HG02970 (cell line): ENCODE measurements around the gene RFC3.
"Not testable (repeated sequence)": the region's sequence is repeated elsewhere in the genome, so short reads cannot be mapped to it uniquely, and the experiment has no call there.

Source experiments
- ATAC-seq: cut with Tn5 transposase; IDR thresholded peaks from one replicate; pipeline ENCODE4 v1.9.1; 2021; ENCODE audit warnings: mild to moderate bottlenecking, moderate library complexity, moderate number of reproducible peaks; ENCODE audit not compliant: unreplicated experiment, low FRiP score

RFC3 gene, protein sequence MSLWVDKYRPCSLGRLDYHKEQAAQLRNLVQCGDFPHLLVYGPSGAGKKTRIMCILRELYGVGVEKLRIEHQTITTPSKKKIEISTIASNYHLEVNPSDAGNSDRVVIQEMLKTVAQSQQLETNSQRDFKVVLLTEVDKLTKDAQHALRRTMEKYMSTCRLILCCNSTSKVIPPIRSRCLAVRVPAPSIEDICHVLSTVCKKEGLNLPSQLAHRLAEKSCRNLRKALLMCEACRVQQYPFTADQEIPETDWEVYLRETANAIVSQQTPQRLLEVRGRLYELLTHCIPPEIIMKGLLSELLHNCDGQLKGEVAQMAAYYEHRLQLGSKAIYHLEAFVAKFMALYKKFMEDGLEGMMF

DNA sequence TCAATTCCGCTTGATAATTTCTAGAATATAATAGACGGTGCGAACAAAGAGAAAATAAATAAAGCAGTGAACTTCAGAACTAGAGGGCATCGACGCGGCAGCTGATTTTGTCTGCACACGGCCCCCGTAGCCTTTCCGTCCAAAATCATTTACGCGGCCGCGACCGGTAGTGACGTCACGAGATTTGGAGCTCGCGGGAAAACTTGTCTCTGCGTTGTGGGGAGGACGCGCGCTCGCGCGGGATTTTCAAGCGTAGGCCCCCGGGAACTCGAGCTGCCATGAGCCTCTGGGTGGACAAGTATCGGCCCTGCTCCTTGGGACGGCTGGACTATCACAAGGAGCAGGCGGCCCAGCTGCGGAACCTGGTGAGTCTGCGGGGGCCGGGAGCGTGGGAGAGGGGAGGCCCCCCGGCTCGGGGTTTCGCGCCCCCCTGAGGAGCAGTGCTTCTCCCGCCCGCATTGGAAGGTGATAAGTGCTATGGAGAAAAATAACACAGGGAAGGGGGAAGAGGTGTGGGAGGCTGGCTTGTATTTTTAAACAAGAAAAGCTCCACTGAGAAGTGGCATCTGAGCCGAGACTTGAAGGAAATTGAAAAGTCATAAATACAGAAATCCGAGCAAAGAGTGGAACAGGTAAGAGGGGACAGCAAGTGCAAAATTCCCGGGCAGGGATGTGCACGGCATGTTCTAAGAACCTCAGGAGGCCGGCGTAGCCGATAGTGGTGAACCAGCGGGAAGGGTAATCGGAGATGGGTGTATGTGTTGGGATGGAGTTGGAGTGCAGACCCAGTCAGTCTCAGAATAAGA, at the start of gene RFC3:
TSS of gene RFC3 (plus strand) at position 249 of the 806 bp plus-strand sequence. CDS start at position 279, 30 bp downstream.
- peak; percentile 92 for ATAC-seq

DNA sequence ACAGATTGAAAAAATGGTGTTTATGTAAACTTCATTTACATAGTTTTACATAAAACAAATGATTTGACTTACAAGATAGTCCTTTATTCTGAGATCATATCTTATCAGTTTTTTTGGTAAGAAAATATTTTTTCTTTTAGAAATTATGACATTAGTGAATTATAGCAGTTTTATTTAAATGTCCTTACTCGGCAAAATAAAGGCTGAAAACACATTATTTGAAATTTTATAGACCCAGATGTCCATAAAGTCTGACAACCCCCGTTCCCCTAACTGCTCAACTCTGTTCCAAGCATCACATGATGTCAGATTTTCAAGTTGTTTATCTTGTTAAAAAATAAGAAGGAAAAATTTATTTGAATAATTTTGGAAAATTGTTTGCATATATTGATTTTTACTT, 46.7 kb upstream of the RFC3 start:
- no peak for ATAC-seq

DNA sequence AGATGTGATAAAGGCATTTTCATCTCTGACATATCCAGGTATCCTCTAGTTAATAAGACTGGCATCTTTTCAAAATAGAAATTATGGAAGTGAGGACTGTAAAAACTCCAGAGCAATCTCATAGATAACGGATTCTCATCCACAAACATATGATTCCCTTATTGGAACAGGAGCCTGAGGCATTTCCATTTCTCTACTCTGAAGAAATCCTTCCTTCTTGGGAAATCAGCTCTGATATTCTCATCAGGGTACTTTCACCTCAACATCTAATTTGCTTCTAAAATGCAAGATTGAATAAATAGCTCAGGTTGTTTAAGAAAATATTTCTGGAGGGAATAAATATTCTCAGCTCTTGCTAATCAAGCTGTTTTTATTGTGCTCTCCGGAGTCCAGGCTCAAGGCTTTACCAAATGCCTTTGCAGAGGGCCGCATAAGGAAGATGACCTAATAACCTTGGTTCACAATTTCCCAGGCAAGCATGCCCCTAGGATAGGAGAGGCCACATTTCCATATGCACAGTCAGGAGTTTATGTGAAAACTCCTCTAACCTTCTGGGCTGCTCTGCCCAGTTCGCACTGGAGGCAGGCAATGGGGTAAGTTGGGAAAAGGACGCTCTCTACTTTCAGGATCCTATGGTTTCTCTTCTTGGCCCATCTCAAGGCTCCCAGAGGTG, 44.0 kb upstream of the RFC3 start:
- no peak for ATAC-seq

DNA sequence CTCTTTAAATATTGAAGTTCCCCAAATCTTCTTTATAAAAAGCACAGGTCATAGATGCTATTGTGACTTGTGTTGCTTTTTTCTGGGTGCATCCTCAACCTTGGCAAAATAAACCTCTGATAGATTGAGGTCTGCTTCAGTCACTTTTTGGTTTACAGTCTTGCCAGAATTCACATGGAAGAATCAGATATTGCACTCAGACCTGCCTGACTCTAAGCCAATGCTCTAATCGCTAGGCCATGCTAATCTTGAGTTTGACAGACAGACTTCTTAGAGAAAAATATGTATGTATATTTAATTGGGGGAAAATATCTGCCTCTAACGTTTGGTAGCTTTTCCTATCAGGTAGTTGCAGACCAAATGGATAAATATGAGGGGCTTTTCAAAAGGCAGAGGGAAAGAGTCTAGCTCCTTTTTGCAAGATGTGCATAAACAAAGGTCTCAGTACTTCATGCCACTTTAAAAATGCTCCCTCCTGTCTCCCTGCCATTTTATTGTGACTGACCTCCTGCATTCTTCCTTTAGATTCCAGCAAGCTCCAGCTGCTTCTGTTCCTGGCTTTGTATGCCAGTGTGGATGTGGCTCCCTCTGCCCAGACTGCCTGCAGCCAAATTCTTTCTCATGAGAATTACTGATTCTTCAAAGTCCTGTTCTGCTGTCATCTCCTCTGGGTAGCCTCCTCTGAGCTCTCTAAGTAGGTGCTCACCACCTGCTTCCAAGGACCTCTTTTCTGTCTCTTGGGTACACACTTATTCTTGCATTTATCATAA, 42.4 kb upstream of the RFC3 start:
- ATAC-seq: no peak

DNA sequence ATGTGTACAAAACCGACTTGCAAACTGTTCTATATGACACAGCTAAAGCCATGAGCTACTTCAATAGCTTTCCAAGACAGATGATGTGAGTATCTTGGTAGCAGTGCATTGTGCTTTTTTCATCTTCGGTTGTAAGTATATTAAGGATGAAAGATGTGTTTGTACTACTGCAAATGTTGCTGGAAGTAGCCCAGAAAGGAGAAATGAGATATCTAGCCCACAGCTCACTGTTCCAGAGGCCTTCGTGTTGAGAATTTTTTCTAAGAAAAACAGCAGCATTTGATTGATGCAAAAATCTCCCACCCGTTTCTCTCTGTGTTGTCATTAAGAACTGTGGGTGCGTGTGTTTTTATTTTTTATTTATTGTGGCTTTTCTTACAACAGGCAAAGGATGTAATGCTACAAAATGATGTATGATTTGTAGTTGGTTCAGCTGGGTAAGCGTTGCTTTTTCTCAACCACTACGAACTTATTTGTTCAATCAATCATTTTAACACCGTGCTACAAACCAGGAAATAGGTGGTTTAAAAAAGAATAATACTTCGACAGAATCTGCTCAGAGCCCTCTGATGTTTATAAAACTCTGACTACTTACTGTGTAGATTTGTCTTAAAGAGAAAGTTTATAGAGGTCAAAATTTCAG, 41.6 kb upstream of the RFC3 start:
- no peak for ATAC-seq

DNA sequence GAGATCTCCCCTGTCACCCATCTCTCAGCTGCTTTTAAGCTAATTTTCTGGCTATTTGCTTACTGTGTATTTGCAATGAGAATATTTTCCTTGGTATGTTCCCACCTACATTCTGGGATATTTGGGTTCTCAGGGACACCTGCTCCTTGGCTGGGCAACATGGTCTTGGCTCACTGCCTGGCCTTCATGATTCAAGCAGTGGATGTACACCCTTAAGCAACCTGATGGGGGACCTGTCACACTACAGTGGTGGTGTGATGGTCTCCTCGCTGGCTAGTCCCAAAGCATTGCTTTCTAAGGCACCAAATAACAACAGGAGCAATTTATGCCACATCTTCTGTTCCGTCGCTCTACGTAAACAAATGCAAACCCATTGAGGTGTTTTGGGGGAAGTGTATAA, 35.3 kb upstream of the RFC3 start:
- ATAC-seq: no peak

DNA sequence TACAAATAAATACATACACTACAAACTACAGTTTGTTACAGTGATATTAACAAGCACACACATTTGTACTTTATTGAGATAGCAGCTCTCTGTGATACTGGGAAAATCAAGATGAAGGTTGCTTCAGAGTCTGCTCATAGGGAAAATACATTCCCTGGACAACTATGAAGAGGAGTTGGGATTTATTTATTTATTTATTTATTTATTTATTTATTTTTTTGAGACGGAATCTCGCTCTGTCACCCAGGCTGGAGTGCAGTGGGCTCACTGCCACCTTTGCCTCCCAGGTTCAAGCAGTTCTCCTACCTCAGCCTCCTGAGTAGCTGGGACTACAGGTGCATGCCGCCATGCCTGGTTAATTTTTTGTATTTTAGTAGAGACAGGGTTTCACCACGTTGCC, 34.7 kb upstream of the RFC3 start:
- ATAC-seq: not testable (repeated sequence)

DNA sequence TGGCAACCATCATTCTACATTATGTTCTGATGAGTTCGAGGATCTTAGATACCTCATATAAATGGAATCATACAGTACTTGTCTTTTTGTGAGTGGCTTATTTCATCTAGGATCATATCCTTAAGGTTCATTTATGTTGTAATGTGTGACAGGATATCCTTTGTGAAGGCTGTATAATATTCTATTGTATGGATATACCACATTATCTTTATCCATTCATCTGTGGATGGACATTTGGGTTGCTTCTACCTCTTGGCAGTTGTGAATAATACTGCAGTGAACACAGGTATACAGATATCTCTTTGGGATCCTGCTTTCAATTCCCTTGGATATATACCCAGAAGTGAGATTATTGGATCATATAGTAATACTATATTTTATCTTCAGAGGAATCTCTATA, 33.2 kb upstream of the RFC3 start:
- no peak for ATAC-seq

DNA sequence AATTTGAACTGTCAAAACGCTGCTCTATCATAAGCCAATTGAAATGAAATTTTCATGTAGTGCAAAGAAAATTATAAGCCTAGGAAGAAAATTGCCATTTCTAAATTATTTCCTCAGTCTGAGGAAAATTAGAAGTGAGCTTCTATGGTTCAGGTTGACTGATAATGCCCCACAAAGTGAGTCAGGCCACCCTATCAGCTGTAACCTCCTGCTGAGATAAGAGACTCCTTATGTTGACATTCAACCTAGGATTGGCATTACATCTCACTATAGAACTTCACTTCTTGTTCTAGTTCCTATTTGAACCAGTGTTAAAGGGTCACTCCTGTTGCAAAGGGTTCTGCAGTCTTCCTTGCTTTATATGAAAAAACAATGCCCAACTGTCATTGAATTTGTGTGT, 32.6 kb upstream of the RFC3 start:
- ATAC-seq: no peak

DNA sequence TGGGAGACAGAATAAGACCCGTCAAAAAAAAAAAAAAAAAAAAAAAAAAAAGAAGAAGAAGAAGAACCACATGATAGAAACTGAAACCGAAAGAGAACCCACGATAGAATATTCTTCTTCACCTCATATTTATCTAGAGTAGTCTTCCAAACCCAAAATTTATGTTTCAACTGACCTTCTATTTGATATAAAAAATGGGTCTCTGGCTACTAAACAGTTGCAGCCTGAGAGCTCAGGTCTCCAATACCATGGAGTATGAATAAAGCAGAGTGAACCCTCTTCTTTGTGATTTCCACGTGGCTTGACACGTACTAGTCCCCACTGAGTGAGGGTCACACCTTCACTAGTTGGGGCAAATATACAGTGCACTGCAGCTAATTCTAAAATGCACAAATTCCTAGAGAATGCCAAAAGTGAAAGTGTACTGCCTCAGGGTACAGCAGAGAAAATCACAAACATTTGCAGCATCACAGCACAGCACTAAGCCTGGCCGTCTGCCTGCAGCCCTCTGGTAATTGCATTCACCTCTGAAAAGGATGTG, 30.8 kb upstream of the RFC3 start:
- no peak for ATAC-seq

DNA sequence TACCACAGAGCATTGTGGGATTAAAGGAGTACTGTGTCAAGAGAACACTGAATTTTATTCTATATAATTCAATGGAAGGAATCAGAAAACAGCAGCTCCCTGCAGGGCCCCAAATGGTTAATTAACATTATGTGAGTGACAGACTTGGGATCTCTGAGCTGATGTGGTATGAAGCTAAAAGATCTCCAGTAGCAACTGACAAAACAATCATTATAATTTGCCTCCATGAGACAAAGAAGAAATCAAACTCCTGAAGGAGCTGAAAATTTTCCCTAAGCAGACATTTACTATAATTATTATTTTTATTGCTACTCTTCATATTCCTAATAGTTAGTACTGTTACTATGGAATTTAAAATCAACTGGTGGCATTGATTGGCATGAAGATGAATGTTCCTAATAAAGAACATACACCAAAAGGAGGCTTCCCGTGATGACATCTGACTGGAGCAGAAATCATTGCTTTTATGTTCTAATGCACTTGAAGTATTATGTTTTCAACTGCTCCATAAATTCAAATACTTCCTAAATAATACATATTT, 28.8 kb upstream of the RFC3 start:
- ATAC-seq: no peak

DNA sequence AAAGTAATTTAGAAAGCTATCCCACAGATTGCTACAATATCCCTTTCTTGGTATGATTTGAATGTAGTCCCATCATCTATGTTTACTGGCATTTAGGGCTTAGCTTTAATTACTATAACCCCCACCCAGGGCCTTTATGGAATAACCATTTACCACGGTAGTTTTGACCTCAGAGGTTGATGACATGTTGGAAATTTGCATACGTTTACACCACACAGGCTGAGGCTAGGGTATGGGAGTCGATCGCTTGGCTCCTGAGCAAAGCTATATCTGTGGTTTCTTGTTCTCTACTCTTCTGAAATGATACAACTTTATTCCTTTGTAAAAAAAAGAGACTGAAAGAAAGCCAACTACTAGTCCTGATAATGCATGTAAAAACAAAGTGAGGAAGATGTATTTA, 28.2 kb upstream of the RFC3 start:
- no peak for ATAC-seq

DNA sequence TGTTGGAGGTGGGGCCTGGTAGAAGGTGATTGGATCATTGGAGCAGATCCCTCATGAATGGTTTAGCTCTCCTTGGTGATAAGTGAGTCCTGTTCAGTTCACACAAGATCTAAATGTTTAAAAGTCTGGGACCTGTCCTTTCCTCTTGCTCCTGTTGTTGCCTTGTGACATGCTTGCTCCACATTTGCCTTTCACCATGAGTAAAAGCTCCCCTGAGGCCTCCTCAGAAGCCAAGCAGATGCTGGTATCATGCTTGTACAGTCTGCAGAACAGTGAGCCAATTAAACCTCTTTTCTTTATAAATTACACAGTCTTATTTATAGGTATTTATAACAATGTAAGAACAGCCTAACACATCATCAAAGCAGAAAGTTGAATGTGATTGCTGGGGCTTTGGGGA, 24.2 kb upstream of the RFC3 start:
- ATAC-seq: no peak

DNA sequence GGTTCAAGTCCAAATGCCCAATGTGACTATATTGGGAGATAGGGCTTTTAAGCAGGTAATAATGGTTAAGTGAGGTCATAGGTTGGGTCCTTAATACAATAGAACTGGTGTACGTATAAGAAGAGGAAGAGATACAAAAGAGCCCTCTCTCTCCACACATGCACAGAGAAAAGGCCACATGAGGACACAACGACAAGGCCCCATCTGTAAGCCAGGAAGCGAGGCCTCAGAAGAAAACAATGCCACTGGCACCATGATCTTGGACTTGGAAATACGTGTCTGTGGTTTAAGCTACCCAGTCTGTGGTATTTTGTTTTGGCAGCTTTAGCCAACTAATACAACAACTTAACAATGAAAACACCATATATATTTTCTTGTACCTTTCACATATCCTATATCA, 23.4 kb upstream of the RFC3 start:
- no peak for ATAC-seq

DNA sequence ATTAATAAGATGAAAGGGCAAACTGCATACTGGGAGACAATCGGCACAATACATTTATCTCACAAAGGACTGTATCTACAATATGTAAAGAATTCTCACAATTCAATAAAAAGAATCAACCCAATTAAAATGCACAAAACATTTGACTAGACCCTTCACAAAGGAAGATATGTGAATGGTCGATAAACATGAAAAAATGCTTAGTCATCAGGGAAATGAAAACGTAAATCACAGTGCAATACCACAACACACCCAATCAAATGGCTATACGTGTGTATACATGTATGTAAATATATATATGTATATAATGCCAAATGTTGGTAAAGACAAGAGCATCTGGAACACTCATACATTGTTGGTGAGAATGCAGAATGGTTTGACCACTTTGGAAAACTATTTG, 21.9 kb upstream of the RFC3 start:
- no peak for ATAC-seq

DNA sequence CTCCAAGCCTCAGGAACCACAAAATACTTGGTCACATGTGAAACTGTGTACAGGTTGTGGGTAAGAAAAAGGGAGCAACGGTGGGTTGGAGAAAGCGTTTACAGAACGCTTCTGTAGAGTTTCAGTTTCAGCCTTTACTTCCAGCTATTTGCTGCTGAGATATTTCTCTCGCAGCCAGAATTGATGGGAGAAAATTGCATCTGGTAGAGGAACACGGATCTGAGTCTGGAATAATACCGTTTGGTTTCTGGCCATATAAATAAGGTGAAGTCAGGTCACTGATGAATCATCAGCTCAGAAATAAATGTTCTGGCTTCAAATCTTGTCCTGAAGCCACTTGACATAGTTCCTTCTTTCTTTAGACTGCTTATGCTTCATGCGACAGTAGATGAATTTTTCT, 20.3 kb upstream of the RFC3 start:
- ATAC-seq: no peak

DNA sequence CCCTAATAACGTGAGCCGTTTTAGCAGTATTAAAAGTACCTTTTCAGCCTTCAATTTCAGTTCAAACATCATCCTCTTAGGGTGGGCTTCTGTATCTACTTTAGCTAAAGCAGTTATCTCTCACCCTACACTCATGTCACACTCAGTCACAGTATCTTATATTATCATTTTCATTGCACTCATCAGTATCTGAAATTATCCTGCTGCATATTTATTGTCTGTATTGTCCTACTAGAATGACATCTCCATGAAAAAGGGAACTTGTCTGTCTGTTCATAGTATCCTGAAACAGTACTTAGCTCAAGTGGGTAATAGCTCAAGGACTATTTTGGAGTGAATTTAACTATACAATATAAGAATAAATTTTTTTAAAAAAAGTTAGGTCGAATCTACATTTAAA, 19.9 kb upstream of the RFC3 start:
- ATAC-seq: no peak

DNA sequence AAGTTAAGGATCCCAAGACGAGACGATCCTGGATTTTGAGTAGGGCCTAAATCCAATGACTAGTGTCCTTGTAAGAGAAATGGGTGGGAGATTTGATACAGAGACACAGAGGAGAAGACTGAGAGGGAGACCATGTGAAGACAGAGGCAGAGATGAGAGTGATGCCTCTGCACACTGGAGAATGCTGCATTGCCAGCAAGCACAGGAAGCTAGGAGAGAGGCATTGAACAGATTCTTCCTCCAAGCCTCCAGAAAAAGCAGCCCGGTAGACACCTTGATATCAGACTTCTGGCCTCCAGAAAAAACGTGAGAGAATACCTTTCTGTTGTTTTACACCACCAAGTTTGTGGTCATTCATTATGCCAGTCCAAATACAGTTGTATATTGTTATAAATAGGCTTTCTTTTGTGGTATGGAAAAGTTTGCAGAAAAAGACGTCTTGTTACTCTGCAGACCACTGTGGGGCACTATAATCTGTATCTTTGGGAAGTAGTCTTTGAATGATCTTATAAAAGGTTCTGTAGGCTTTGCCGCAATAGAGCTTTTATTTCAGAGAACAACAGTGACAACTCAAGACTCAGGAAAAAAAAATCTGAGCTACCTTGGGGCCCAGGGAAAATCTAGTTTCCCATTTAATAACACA, 17.9 kb upstream of the RFC3 start:
- ATAC-seq: no peak

DNA sequence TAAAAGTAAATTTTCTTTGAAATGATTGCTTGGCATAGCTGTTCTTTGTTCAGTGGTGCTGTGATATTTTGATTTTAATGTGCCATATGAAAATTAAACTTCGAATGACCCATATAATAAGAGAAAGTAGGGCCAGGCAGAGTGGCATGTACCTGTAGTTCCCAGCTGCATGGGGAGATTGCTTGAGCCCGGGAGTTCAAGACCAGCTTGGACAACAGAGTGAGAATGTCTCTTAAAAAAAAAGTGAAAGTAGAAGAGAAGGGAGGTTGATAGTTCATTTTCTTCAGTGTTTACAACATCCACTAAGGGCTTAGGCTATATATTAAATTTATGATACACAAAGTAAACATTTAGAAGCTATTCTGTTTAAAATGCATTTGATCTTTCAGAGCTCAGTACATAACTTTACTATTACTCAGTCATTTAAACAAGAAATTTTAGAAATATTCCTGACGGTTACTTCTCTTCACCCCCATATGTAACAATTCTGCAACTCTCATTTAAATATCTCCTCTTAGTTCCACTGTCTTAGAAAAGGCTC, 17.2 kb upstream of the RFC3 start:
- no peak for ATAC-seq
